K562 (cell line): Measurements from ENCODE around the gene PYGB. TPM values are rescaled to one million over a fixed set of nuclear protein-coding genes. Genes with fewer than 3 reads are reported as not detected.

Source experiments
- ATAC-seq: fragments of 200-7000 bp; cut with Tn5 transposase; 3 replicates; pipeline ENCODE4 v1.9.1; 2020; ENCODE audit warnings: moderate library complexity
- BruUV-seq: library from RNA; stranded (reverse); fragments of 400-500 nt; replicated peaks from 2 replicates; lab custom pipeline; 2021; lab: Mats Ljungman, UMichigan
- CTCF ChIA-PET: fragments of 300-600 bp; formaldehyde crosslinking; extraction: SDS; loops from one replicate; lab custom pipeline; 2021; ENCODE audit warnings: low intra/inter-chr PET ratio; lab: Yijun Ruan, JAX
- POLR2A ChIA-PET: fragments of 300-600, 350-650 bp; sonication (Branson Sonifier 250); formaldehyde crosslinking; extraction: SDS; loops from one replicate; lab custom pipeline; 2021; ENCODE audit warnings: antibody characterized with exemption, inconsistent platforms; lab: Yijun Ruan, JAX
- DNase-seq, 4 experiments: peaks; one replicate each; pipeline versions ENCODE4 v3.0.0 to v3.0.0-alpha.2; 2011 to 2018; ENCODE audit warnings: low spot score in 3 of 4, mixed read lengths in 3 of 4; ENCODE audit errors: extremely low read depth in 1 of 4
- FAIRE-seq: peaks from 2 replicates; lab custom pipeline; 2011; peaks lifted over from hg19 to GRCh38; lab: Jason Lieb, UNC
- H2AFZ ChIP-seq: 2 replicates; pipeline ENCODE4 v1.6.0; 2011; ENCODE audit warnings: low read depth, low read length, control low read depth, inconsistent platforms
- H3K27ac ChIP-seq: fragments of 200-600 bp; 3 replicates; pipeline ENCODE4 v1.8.0; 2011; ENCODE audit warnings: low read depth, mild to moderate bottlenecking, control low read depth, inconsistent platforms, low read length, moderate library complexity, mixed read lengths; ENCODE audit errors: extremely low read depth
- H3K27me3 ChIP-seq, 2 experiments: fragments of 300-600 bp in 1 of 2; 2 replicates in 1 of 2; 3 replicates in 1 of 2; pipeline versions ENCODE4 v1.6.0 to v1.8.0; 2011; ENCODE audit warnings: inconsistent platforms in 2 of 2, low read length in 2 of 2, mild to moderate bottlenecking in 1 of 2, mixed read lengths in 1 of 2, moderate library complexity in 1 of 2; ENCODE audit not compliant: control insufficient read depth in 2 of 2, insufficient read depth in 2 of 2
- H3K36me3 ChIP-seq: fragments of 300-600 bp; 3 replicates; pipeline ENCODE4 v1.8.0; 2011; ENCODE audit warnings: mild to moderate bottlenecking, low read length, inconsistent platforms; ENCODE audit not compliant: control insufficient read depth, insufficient read depth
- H3K4me1 ChIP-seq, 2 experiments: fragments of 200-600 bp in 1 of 2; replicated peaks in 1 of 2; 2 replicates in 1 of 2; 3 replicates in 1 of 2; pipeline versions ENCODE4 v1.5.1 to v1.8.0; 2011; ENCODE audit warnings: inconsistent platforms in 2 of 2, low read length in 2 of 2, mild to moderate bottlenecking in 1 of 2, mixed read lengths in 1 of 2, moderate library complexity in 1 of 2; ENCODE audit not compliant: control insufficient read depth in 2 of 2, insufficient read depth in 2 of 2
- H3K4me2 ChIP-seq: 2 replicates; pipeline ENCODE4 v1.6.1; 2011; ENCODE audit warnings: low read length, control low read depth, inconsistent platforms, mixed read lengths; ENCODE audit not compliant: insufficient read depth
- H3K4me3 ChIP-seq: fragments of 200-600 bp; sonication (generic), shearing (Covaris generic); 2 replicates; pipeline ENCODE4 v1.5.1; 2016; ENCODE audit warnings: control low read depth, inconsistent platforms
- H3K79me2 ChIP-seq: fragments of 200-600 bp; 3 replicates; pipeline ENCODE4 v1.8.0; 2011; ENCODE audit warnings: low read length, inconsistent platforms; ENCODE audit not compliant: control insufficient read depth, insufficient read depth
- H3K9ac ChIP-seq, 2 experiments: 2 replicates each; pipeline versions ENCODE4 v1.6.0 to v1.6.1; 2011; ENCODE audit warnings: low read depth in 2 of 2, low read length in 2 of 2, control low read depth in 1 of 2, inconsistent platforms in 1 of 2, mild to moderate bottlenecking in 1 of 2, mixed read lengths in 1 of 2; ENCODE audit not compliant: insufficient read depth in 1 of 2
- H3K9me1 ChIP-seq: one replicate; pipeline ENCODE4 v1.6.0; 2011; ENCODE audit warnings: inconsistent platforms, mild to moderate bottlenecking, low read length, moderate library complexity; ENCODE audit not compliant: control insufficient read depth, insufficient read depth
- H3K9me3 ChIP-seq: replicated peaks from 2 replicates; pipeline ENCODE4 v1.5.1; 2011; ENCODE audit warnings: low read depth, low read length, inconsistent platforms; ENCODE audit not compliant: control insufficient read depth, insufficient read depth
- H4K20me1 ChIP-seq: replicated peaks from 2 replicates; pipeline ENCODE4 v1.6.1; 2011; ENCODE audit warnings: low read length, inconsistent platforms, mixed read lengths; ENCODE audit not compliant: control insufficient read depth, insufficient read depth
- CREM ChIP-seq: IDR thresholded peaks from 2 replicates; pipeline ENCODE4 v1.6.1; 2014; ENCODE audit warnings: antibody characterized with exemption, low read depth
- CTBP1 ChIP-seq: fragments of 450-650 bp; IDR thresholded peaks from 2 replicates; pipeline ENCODE4 v1.6.1; 2016; ENCODE audit warnings: borderline replicate concordance
- DPF2 ChIP-seq: fragments of 450-650 bp; IDR thresholded peaks from 2 replicates; pipeline ENCODE4 v1.6.1; 2016
- EP400 ChIP-seq: fragments of 450-650 bp; IDR thresholded peaks from 2 replicates; pipeline ENCODE4 v1.6.1; 2017; ENCODE audit warnings: antibody characterized with exemption, mild to moderate bottlenecking, moderate library complexity
- ETS2 ChIP-seq: IDR thresholded peaks from 2 replicates; pipeline ENCODE4 v1.6.1; 2016; ENCODE audit warnings: borderline replicate concordance, missing genetic modification characterization, mild to moderate bottlenecking, moderate library complexity, missing compliant biosample characterization; ENCODE audit not compliant: poor library complexity, severe bottlenecking
- FUS ChIP-seq: fragments of 200-400 bp; formaldehyde crosslinking; optimal IDR thresholded peaks from 2 replicates; pipeline ENCODE3; 2017; ENCODE audit warnings: low read depth, low read length
- ZNF41 ChIP-seq: fragments of 250-450 bp; sonication (Bioruptor Pico); conservative IDR thresholded peaks from 2 replicates; pipeline ENCODE4 v1.4.0; 2020; ENCODE audit warnings: mild to moderate bottlenecking
- WGBS: fragments of 100-300 bp; shearing (Covaris generic); methylation state at CpG from one replicate; pipeline ENCODE4 v1.1.6; 2016; ENCODE audit warnings: low coverage, mixed read lengths; ENCODE audit not compliant: insufficient coverage; ENCODE audit errors: missing lambda C conversion rate; 5-methylcytosine and 5-hydroxymethylcytosine counted together
- in situ Hi-C: fragments of 300-500 bp; cut with MboI; formaldehyde crosslinking; loops from 4 replicates; pipeline ENCODE4 v1.15.0; 2018; ENCODE audit warnings: inconsistent platforms, mixed read lengths
- intact Hi-C: fragments of 100-400 bp; cut with micrococcal nuclease; formaldehyde crosslinking; loops from 2 replicates; pipeline ENCODE4 v1.14.2; 2022
- polyA plus RNA-seq, 8 experiments: library from polyadenylated mRNA; depleted of rRNA in 4 of 8; stranded (reverse) in 5 of 8; unstranded in 3 of 8; fragments of >200 nt; fragmentation: Nextera tagmentation in 2 of 8; fragmentation: Illumina TruSeq in 1 of 8; extraction: Ambion mirVana in 2 of 8; extraction: Trizol in 1 of 8; gene quantifications; 2 replicates each; pipeline versions ENCODE4 v1.2.1 to v1.2.3, GENCODE V29; 2011 to 2014; ENCODE audit warnings: inconsistent platforms in 1 of 8, missing spikeins in 1 of 8
- total RNA-seq, 7 experiments: library from RNA; depleted of rRNA in 6 of 7; stranded (reverse); fragments of >200 nt in 6 of 7; fragmentation: Illumina TruSeq in 2 of 7; extraction: Trizol in 2 of 7; gene quantifications; 2 replicates each; pipeline versions ENCODE4 v1.2.1 to v1.2.3, GENCODE V29; 2011 to 2021; ENCODE audit warnings: low replicate concordance in 1 of 7
- TF ChIP-seq, protein P1 (sequence below): fragments of 450-650 bp; IDR thresholded peaks from 2 replicates; pipeline ENCODE4 v1.6.1; 2016; ENCODE audit warnings: mild to moderate bottlenecking, moderate library complexity
- TF ChIP-seq, protein P2 (sequence below): fragments of 450-650 bp; formaldehyde crosslinking; IDR thresholded peaks from 2 replicates; pipeline ENCODE4 v1.4.0; 2022; ENCODE audit warnings: missing genetic modification characterization

The PYGB gene
- total and polyA plus RNA-seq, 9 of the 15 experiments (the other 6 are each of a cell fraction or from before 2014, with no cell fraction given), result 0.34 to 18.0 (median 9.8) TPM

DNA sequence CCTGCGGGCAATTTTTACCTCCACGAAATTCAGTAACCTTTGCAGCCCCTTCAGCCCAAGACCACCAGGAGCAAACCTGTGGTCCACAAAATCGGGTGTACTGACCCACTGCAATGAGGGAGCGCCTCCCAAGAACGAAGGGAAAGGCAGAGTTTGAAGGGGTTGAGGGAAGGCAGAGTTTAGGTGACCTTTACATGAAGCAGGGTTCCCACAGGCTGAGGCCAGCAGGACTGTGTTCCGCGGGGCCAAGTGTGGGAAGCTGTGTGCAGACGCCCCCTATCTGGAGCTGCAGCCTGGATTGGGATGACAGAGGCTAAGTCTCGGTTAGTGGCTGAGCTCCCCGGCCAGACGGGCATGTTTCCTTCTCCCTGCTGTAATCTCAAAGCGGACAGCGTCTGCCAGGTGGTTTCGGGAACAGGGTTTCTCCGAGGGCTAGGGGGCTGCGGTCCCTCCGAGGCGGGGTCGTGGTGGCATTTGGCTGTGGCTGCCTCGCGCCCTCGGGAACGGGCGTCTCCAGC, 826 bp upstream of the PYGB start:
- intact Hi-C loops, result loop anchor here (5.0 kb wide), 1 partner anchor 50 kb away; the partner anchor contains the start of gene ENTPD6
- peak; percentile 42 for FAIRE-seq
- no peaks in the 10 kb centered on the region for H3K9me1 ChIP-seq
- no peak for TF ChIP-seq FUS
- no peak; the same call in 1 of the 2 replicates for TF ChIP-seq CREM
- no peak for TF ChIP-seq ZNF41
- TF ChIP-seq, protein P1, sequence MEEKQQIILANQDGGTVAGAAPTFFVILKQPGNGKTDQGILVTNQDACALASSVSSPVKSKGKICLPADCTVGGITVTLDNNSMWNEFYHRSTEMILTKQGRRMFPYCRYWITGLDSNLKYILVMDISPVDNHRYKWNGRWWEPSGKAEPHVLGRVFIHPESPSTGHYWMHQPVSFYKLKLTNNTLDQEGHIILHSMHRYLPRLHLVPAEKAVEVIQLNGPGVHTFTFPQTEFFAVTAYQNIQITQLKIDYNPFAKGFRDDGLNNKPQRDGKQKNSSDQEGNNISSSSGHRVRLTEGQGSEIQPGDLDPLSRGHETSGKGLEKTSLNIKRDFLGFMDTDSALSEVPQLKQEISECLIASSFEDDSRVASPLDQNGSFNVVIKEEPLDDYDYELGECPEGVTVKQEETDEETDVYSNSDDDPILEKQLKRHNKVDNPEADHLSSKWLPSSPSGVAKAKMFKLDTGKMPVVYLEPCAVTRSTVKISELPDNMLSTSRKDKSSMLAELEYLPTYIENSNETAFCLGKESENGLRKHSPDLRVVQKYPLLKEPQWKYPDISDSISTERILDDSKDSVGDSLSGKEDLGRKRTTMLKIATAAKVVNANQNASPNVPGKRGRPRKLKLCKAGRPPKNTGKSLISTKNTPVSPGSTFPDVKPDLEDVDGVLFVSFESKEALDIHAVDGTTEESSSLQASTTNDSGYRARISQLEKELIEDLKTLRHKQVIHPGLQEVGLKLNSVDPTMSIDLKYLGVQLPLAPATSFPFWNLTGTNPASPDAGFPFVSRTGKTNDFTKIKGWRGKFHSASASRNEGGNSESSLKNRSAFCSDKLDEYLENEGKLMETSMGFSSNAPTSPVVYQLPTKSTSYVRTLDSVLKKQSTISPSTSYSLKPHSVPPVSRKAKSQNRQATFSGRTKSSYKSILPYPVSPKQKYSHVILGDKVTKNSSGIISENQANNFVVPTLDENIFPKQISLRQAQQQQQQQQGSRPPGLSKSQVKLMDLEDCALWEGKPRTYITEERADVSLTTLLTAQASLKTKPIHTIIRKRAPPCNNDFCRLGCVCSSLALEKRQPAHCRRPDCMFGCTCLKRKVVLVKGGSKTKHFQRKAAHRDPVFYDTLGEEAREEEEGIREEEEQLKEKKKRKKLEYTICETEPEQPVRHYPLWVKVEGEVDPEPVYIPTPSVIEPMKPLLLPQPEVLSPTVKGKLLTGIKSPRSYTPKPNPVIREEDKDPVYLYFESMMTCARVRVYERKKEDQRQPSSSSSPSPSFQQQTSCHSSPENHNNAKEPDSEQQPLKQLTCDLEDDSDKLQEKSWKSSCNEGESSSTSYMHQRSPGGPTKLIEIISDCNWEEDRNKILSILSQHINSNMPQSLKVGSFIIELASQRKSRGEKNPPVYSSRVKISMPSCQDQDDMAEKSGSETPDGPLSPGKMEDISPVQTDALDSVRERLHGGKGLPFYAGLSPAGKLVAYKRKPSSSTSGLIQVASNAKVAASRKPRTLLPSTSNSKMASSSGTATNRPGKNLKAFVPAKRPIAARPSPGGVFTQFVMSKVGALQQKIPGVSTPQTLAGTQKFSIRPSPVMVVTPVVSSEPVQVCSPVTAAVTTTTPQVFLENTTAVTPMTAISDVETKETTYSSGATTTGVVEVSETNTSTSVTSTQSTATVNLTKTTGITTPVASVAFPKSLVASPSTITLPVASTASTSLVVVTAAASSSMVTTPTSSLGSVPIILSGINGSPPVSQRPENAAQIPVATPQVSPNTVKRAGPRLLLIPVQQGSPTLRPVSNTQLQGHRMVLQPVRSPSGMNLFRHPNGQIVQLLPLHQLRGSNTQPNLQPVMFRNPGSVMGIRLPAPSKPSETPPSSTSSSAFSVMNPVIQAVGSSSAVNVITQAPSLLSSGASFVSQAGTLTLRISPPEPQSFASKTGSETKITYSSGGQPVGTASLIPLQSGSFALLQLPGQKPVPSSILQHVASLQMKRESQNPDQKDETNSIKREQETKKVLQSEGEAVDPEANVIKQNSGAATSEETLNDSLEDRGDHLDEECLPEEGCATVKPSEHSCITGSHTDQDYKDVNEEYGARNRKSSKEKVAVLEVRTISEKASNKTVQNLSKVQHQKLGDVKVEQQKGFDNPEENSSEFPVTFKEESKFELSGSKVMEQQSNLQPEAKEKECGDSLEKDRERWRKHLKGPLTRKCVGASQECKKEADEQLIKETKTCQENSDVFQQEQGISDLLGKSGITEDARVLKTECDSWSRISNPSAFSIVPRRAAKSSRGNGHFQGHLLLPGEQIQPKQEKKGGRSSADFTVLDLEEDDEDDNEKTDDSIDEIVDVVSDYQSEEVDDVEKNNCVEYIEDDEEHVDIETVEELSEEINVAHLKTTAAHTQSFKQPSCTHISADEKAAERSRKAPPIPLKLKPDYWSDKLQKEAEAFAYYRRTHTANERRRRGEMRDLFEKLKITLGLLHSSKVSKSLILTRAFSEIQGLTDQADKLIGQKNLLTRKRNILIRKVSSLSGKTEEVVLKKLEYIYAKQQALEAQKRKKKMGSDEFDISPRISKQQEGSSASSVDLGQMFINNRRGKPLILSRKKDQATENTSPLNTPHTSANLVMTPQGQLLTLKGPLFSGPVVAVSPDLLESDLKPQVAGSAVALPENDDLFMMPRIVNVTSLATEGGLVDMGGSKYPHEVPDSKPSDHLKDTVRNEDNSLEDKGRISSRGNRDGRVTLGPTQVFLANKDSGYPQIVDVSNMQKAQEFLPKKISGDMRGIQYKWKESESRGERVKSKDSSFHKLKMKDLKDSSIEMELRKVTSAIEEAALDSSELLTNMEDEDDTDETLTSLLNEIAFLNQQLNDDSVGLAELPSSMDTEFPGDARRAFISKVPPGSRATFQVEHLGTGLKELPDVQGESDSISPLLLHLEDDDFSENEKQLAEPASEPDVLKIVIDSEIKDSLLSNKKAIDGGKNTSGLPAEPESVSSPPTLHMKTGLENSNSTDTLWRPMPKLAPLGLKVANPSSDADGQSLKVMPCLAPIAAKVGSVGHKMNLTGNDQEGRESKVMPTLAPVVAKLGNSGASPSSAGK, result no peak
- TF ChIP-seq ETS2 (tag), result no peak
- TF ChIP-seq CTBP1, result peak; percentile 22; the same call in 1 of the 2 replicates
- TF ChIP-seq, protein P2, sequence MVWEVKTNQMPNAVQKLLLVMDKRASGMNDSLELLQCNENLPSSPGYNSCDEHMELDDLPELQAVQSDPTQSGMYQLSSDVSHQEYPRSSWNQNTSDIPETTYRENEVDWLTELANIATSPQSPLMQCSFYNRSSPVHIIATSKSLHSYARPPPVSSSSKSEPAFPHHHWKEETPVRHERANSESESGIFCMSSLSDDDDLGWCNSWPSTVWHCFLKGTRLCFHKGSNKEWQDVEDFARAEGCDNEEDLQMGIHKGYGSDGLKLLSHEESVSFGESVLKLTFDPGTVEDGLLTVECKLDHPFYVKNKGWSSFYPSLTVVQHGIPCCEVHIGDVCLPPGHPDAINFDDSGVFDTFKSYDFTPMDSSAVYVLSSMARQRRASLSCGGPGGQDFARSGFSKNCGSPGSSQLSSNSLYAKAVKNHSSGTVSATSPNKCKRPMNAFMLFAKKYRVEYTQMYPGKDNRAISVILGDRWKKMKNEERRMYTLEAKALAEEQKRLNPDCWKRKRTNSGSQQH (CRISPR knock-in tag), result no peak
- TF ChIP-seq EP400, result no peak
- TF ChIP-seq DPF2, result no peak; the same call in 1 of the 2 replicates

More for the DNA sequence above, 826 bp upstream of the PYGB start:
- H2AFZ ChIP-seq, result peak overlapping the region; percentile 94
- H3K9me3 ChIP-seq, result no peaks in the 10 kb centered on the region
- ChIA-PET CTCF (no interaction called here), POLR2A (interaction anchor here (1.0 to 1.7 kb wide), 7 partner anchors 9 to 25 kb away, joined by 3 to 8 read pairs (median 6); no protein-coding TSS in a partner anchor)
- in situ Hi-C loops, result no loop called here
- H3K9ac ChIP-seq, result peak overlapping the region; percentile 63 to 90; a peak in 3 of 4 replicates
- H3K27ac ChIP-seq, result peak overlapping the region; percentile 48; the same call in 1 of the 3 replicates
- TSS peak; percentile 81 for BruUV-seq
- H3K79me2 ChIP-seq, result peaks cover 22% of the 10 kb centered on the region
- 0 out of 3 replicates have a peak, but pooled peaks cover 4% of the 10 kb centered on the region for H3K36me3 ChIP-seq
- 9% methylated on average over 17 of the region's 24 CpGs for WGBS
- H4K20me1 ChIP-seq, result no peaks in the 10 kb centered on the region
- DNase-seq (peak; percentile 32 to 69 (median 46)), ATAC-seq (peak; percentile 82)
- peaks cover 10 to 21% of the 10 kb centered on the region in 2 experiments; a peak in 4 of 5 replicates for H3K4me1 ChIP-seq
- H3K4me2 ChIP-seq, result peak overlapping the region; percentile 77
- H3K4me3 ChIP-seq, result peak overlapping the region; percentile 71
- H3K27me3 ChIP-seq, result no peaks in the 10 kb centered on the region
